Spleen (tissue), 7 donors: ENCODE data around the gene MED10.

ENCODE experiments used
- CTCF ChIP-seq, 11 experiments: fragments of 200-600 bp in 7 of 11; fragments of 450-650 bp in 4 of 11; sonication (generic) in 4 of 11; IDR thresholded peaks in 8 of 11; conservative IDR thresholded peaks in 3 of 11; 1 replicate in 7 of 11; 2 replicates in 4 of 11; pipeline versions ENCODE4 v1.4.0 to v1.8.0; 2016 to 2021; ENCODE audit warnings: antibody characterized with exemption in 11 of 11, inconsistent platforms in 4 of 11, mild to moderate bottlenecking in 1 of 11
- POLR2A ChIP-seq, 3 donors: fragments of 450-650 bp; IDR thresholded peaks; one replicate each; pipeline ENCODE4 v1.5.1; 2017; ENCODE audit warnings: antibody characterized with exemption in 3 of 3, mild to moderate bottlenecking in 1 of 3
- POLR2AphosphoS5 ChIP-seq, 3 donors: sonication (generic); formaldehyde crosslinking; IDR thresholded peaks; one replicate each; pipeline ENCODE4 v1.5.1; 2017; ENCODE audit warnings: antibody characterized with exemption in 3 of 3
- donor health status: DM: no; HTN: no; CAD: no; lungs with moderate emphysema.
- donor health status: DM: no; HTN: no; CAD: no.
- donor health status: DM: no; HTN: no; CAD: no.

GRCh38 chr5:6359555-6360322 is 18.6 kb downstream of the MED10 start:
- TF ChIP-seq POLR2A (IDR thresholded peaks at IDR 0.05), result no peak
- no peak for TF ChIP-seq CTCF (IDR thresholded peaks at IDR 0.05 in 8 of 11, conservative IDR thresholded peaks at IDR 0.05 in 3 of 11)
- peak in 1 of 3 donors; percentile 44 for TF ChIP-seq POLR2AphosphoS5 (IDR thresholded peaks at IDR 0.05)
